NCI-H526 treated with DMSO at 0.1 percent for 48 hours (cell line): ENCODE results near the gene CTR9.
A peak's percentile ranks its signal among the peaks of the same experiment; 100 is the strongest.

ENCODE experiments used
- DNase-seq: peaks from one replicate; lab custom pipeline; 2025; lab: John Stamatoyannopoulos, UW

CTR9 gene

GRCh38 chr11:10780040-10780439 is 29.0 kb downstream of the CTR9 start:
- DNase-seq = no peak

- no peak for DNase-seq
Measured at GRCh38 chr11:10784232-10785145, 33.4 kb downstream of the CTR9 start.

- DNase-seq = no peak
Measured at GRCh38 chr11:10785146-10785474, 34.1 kb downstream of the CTR9 start.

GRCh38 chr11:10786451-10786850 is 35.4 kb downstream of the CTR9 start:
- no peak for DNase-seq

GRCh38 chr11:10792385-10793068 is 41.5 kb downstream of the CTR9 start:
- peak; percentile 75 for DNase-seq

GRCh38 chr11:10793470-10794255 is 42.6 kb downstream of the CTR9 start:
- DNase-seq = peak; percentile 83

GRCh38 chr11:10796191-10796590 is 45.1 kb downstream of the CTR9 start:
- no peak for DNase-seq

- DNase-seq = no peak
Measured at GRCh38 chr11:10797001-10797400, 46.0 kb downstream of the CTR9 start.

GRCh38 chr11:10797531-10797930 is 46.5 kb downstream of the CTR9 start:
- DNase-seq = no peak

GRCh38 chr11:10798330-10798928 is 47.4 kb downstream of the CTR9 start:
- no peak for DNase-seq

GRCh38 chr11:10800292-10800691 is 49.2 kb downstream of the CTR9 start:
- DNase-seq = no peak

GRCh38 chr11:10803676-10804075 is 52.6 kb downstream of the CTR9 start:
- no peak for DNase-seq

- DNase-seq = no peak
Measured at GRCh38 chr11:10805741-10806140, 54.7 kb downstream of the CTR9 start.

GRCh38 chr11:10806206-10806605 is 55.2 kb downstream of the CTR9 start:
- no peak for DNase-seq

GRCh38 chr11:10807493-10808234 is 56.6 kb downstream of the CTR9 start:
- DNase-seq = no peak

GRCh38 chr11:10808235-10808552 is 57.1 kb downstream of the CTR9 start:
- DNase-seq = no peak

- DNase-seq = peak; percentile 99
Measured at GRCh38 chr11:10808553-10809372, 57.7 kb downstream of the CTR9 start, which contains the start of gene EIF4G2. EIF4G2 (minus strand) TSS chr11:10808926.

GRCh38 chr11:10809373-10810160 is 58.5 kb downstream of the CTR9 start:
- DNase-seq = peak; percentile 75

GRCh38 chr11:10813945-10814344 is 62.9 kb downstream of the CTR9 start:
- DNase-seq = no peak

- no peak for DNase-seq
Measured at GRCh38 chr11:10818594-10818993, 67.5 kb downstream of the CTR9 start.
